HL-60/S4 (cell line): ENCODE results near the gene CNDP1.

Experiments
- in situ Hi-C: fragments of 300-500 bp; cut with MboI; formaldehyde crosslinking; loops from 2 replicates; pipeline ENCODE4 v1.14.3; 2022; ENCODE audit warnings: low sequenced_read_pairs

Gene CNDP1

DNA sequence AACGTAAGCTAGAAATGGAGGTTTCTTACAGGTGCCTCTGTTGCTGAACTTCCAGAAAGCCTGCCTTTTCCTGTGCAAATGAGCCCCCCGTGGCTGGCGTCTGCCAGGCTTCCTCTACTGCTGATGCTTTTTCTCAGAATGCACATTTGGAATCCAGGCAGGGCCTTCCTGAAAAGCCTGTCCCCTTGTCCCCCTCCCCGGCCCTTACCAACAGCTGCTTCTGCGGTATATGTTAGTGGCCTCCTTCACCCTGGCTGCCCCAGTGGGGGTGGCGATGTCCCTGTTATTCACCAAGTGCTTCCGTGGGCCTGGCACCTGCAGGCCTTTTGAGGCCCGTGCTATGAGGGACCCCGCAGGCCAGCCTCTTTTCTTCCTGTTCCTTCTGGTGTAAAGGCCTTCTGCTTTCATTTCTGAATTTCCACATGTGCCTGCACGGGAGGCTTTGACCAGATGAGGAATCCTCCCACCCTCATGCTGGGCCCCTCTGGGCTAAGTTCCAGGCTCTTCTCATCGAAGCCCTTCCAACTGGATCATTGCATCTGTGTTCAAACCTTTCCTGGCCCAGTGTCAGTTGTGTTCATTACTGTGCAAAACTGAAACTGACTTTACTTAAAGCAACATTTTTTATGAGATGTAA, 27.7 kb upstream of the CNDP1 start:
- in situ Hi-C loops = no loop called here

DNA sequence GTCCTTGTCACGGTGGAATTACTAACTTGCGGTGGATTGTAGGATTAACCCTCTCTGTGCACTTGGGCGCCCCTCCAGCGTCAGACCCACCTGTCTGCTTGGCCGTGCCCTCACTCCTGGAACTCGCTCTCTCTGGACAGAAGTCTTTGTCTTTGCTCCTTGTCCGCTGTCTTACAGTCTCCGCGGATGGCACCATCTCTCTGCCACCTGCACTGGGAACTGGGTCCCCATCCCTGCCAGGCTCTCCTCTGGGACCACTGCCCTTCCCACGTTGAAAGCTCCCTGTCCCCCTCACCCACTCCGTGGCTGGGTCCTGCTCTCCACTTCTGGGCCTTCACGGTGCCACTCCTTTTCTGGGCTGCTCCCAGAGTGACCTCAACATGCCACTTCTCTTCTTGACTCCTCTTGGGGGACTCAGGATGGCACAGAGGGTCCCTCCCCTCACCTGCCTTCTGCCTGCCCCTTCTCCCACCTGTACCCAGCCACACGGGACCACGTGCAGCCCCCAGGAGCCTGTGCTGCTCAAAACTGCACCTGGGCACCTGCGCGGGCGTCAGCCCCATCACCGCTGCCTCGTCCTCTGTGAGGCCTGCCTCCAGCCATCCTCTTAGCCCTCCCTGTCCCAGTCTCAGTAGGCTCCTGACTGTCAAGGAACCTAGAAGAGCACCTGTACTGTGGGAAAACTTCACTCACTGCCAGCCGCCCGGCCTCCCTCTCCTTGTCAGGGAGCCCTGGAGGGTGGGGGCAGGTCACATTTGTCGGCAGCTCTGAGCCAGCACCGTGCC, 27.0 kb upstream of the CNDP1 start:
- in situ Hi-C loops = no loop called here

DNA sequence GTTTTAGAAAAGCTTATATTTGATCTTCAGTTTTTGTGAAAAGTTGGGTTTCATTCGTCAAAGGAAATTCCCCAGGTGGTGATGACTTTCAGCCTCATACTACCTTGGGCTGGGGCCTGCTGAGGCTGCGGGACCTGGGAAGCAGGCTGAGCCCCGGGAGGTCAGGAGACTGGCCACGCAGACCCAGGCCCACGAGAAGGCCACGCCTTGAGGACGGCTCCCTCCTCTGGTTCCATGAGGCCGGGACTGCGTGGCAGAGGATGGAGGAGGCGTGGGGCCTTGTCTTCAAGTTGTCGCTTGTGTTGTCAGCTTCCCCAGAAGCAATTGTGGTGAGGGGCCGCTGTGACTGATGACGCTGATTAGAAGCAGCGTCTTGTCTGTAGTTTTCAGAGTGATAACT, 26.4 kb upstream of the CNDP1 start:
- in situ Hi-C loops = no loop called here

DNA sequence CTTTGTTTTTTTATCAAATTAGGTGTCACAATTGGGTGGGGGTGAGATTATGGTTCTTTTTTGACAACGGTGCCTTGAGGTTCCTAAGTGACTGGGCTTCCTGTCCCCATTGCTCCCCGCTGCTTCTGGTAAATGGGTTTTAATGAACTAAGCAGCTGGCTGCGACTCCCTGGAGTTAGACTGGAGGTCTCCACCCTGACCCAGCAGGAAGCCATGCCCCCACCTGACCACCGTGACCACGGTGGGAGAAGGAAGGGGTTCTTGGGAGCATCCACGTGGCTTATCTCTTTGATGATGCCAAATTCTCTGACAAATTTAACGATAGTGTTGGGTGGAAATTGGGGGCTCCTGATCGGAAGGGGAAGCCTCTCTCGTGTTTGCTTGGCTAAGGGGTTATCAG, 25.9 kb upstream of the CNDP1 start:
- in situ Hi-C loops = no loop called here

DNA sequence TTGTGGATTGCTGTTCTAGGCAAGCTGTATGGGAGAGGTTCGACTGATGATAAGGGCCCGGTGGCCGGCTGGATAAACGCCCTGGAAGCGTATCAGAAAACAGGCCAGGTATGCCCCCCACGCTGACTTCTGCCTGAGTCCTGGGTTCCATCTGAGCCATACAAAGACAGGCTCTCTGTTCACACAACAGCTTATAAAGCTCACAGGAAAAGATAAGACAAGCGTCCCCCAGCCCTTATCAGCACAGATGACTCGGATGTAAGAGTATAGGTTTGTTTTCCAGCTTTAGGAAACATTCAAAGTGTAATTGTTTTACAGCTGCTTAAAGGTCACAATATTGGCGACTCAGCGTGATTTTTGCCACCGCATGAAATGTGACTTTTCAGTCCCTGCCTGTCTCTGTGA, 25.5 kb upstream of the CNDP1 start:
- in situ Hi-C loops = no loop called here

- in situ Hi-C loops = no loop called here
Measured at GRCh38 chr18:74509856-74510769, 24.2 kb upstream of the CNDP1 start.

- in situ Hi-C loops = no loop called here
Measured at GRCh38 chr18:74510770-74511095, 23.6 kb upstream of the CNDP1 start.

DNA sequence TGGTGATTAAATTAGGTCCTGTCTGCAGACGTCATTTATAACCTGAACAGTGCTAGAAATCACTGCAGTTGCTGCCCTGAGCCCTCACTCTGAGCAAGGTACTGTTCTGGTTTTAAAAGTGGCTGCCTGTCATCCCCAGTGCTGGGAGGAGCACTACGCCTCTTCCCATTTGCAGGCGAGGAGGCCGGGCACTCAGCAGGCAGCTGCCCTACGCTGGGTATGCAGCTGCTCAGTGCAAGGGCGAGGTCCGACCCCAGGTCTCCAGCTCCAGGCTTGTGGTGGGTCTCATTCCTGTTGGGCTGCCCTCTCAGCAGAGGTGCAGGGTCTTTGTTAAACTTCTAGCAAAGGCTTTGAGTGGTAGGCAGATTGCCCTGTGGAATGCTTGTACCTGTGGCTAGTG, 22.5 kb upstream of the CNDP1 start:
- in situ Hi-C loops = no loop called here

DNA sequence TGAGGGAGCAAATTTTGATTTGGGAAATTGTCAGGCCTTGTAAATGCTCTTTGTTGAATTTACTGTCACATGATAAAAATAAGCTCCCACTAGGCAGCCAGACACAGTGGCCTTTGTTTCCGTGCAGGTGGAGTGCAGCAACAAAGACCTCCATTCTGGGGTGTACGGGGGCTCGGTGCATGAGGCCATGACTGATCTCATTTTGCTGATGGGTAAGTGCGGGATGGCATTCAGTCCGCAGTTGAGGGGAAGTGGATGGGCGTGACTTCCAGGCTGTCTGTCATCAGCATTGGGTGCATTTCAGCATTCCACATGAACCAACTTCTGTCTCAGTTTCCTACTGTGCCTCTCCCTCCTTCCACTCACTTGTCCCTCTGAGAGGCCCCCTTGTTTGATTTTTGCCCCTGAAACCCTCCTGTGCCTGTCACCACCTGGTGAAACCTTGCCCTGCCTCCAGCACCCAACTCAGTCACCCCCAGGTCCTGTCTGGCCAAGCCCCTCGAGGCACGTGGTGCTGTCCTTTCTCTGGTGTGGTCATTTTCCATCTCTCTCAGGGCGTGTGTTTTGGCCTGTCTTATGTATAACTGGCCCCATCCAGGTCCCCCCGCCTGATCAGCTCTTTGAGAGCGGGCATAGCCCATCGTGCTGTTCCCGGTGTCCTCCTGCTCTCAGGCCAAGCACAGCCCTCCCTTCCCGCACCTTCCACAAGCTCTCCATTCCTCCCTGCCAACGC, 21.8 kb upstream of the CNDP1 start:
- in situ Hi-C loops = no loop called here

DNA sequence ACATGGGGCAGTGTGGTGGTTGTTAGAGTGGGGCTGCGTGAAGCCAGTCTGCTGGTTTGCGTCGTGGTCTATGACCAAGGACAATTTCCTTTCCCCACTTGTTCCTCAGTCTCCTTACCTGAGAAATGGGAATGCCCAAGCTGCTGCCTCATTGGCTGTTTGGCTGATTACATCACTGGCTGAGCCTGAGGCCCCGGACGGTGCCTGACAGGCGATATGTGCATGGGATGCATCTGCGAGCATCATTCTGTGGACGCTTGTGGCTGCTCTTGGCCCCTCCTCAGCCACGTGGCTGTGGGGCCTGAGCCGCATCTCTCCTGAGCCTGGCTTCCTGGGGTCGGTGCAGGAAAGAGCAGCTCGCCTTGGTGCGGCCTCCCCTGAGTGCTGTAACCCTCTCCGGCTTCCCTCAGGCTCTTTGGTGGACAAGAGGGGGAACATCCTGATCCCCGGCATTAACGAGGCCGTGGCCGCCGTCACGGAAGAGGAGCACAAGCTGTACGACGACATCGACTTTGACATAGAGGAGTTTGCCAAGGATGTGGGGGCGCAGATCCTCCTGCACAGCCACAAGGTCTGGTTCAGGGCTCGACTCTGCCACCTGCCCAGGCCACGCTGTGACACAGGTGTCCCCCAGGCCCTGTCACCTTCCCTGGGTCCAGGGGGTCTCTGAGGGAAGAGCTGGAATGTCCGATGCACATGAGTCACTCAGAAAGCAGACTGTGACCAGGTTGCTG, 21.0 kb upstream of the CNDP1 start:
- in situ Hi-C loops = no loop called here

DNA sequence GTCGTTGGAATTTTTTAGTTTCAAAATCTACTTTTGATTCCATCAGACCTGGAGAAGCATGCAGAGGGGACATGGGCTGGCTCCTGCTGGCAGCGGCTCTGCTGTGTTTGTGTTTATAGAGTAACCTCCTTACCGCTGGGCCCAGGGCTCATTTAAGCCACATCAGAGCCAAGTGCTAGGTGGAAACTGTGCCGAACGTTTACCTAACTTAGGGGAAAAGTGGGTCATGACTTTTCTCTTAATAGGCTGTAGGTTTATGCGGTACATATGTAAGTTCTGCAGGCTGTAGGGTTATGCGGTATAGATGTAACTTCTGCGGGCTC, 20.5 kb upstream of the CNDP1 start:
- in situ Hi-C loops = no loop called here

GRCh38 chr18:74514860-74515495, 19.3 kb upstream of the CNDP1 start:
- in situ Hi-C loops = no loop called here

DNA sequence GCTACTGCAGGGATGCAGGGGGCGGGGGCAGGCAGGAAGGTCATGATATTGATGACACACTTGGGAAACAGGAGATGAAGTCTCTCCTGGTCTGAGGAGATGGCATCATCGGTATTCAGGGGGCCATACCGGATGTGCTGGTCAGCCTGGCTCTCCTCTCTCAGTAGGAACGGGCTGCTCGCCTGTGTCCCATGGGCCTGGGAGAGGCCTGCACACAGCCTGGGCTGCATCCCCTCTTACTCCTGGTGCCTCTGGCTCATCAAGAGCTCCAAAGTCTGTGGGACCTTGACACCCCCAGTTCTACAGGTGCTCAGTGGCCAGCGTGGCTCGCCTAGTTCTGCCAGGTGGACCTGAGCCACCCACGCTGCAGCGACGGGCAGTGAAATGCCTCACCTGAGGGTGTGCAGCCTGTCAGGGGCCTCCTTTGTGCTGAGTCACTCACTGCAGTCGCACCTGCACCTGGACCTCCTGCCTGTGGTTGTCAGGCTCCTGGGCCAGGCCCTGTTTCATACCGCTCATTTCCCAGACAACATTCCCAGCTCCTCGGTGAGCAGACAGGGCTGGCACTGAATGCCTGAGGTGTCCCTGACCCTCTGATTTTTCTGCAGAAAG, 18.6 kb upstream of the CNDP1 start:
- in situ Hi-C loops = no loop called here

DNA sequence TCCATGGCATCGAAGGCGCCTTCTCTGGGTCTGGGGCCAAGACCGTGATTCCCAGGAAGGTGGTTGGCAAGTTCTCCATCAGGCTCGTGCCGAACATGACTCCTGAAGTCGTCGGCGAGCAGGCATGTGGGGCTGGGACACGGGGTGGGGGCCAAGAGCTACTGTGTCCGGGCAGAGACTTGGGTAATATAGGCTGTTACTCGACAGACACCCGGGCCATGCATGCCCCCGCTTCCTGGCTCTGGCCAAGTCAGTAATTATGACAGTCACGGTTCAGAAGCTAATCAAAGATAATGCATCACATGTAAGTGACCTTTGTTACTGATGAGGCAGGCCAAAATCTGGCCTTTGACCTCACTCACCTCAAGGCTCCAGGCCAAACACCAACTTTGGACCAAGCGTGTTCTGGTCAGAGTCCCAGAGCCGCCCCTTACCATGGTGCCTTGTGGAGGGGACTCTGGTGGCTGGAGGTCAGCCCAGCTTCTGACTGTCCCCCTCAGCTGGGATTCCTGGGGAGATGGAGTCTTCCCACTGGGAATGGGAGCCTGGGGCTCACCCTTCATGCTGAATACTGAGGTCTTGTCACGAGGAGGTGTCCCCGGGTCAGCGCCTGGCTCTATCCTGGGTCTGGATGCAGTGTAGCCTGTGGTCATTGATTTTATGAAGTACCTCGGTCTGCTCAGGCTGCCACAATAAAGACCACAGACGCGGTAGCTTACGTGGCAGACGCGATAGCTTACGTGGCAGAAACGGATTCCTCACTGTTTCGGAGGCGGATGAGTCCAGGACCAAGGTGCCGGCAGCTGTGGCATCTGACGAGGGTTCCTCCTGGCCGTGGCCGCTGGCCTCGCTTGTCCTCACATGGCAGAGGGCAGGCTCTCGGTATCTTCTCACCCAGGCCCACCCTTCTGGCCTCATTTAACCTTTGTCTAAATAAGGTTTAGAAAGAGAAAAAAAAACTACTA, 17.7 kb upstream of the CNDP1 start:
- in situ Hi-C loops = no loop called here

GRCh38 chr18:74517236-74517630, 17.1 kb upstream of the CNDP1 start:
- in situ Hi-C loops = no loop called here

- in situ Hi-C loops = no loop called here
Measured at GRCh38 chr18:74518456-74519295, 15.6 kb upstream of the CNDP1 start.

DNA sequence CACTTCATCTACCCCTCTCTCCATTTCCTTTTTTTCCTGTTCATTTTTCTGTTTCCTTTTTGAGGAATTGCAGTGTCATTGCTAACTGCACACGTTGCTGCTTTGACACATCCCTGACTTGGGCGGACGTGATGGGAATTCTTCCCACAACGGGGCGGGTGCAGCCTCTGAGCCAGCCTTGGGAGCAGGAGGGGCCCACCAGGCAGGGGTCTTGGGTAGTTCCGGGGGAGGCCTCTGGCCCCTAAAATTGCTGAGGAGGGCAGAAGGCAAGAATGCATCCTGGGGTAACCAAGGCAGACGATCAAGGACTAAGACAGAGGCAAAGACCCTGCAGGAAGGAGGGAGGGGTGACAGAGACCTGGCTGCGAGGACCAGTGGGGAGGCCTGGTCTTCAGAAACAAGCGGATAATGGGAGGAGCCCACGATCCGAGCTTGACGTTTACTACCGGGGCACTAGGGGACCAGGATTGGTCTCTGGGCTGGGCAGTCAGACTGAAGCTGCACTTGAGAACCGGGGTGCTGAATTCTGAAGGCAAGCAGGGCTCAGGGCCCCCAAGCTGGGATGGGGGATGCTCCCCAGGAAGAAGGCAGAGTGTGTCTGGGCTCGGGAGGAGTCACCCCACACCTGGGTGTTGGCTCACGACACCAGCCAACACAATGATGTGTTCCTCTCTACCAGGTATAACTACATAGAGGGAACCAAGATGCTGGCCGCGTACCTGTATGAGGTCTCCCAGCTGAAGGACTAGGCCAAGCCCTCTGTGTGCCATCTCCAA, 14.8 kb upstream of the CNDP1 start:
- in situ Hi-C loops = no loop called here
